ENCODE measurements around the gene GRK5.

Gene GRK5

DNA sequence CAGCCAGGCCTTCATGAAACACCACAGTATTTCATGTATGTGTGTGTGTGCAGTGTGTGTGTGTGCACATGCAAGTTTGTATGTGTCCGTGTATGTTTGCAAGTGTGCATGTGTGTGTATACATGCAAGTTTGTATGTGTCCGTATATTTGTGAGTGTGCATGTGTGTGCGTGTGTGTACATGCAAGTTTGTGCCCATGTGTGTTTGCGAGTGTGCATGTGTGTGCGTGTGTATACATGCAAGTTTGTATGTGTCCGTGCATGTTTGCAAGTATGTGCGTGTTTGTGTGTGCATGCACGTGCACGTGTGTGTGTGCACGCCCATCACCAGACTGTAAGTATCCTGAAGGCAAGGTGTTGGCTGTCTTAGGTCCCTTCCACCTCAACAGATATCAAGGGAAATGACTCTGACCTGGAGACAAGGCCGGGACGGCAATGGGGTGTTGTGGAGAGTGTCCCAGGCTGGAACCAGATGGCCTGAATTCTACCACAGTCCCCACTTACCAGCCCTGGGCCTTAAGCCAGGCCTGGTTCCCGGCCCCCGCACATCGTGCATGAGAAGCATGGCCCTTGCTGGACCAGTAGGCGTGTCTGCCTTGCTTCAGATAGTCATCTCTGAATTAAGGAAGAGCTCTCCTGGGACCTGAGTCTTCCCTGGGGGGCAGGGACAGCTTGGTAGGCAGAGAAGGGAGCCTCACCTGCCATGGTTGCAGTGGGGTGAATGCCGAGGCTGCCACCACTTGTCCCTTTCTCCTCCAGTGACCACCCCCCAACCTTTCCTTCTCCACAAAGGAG, 140.0 kb downstream of the GRK5 start:
- no peak for DNase-seq

- DNase-seq = no peak
Measured at GRCh38 chr10:119348106-119348505, 140.7 kb downstream of the GRK5 start.

DNA sequence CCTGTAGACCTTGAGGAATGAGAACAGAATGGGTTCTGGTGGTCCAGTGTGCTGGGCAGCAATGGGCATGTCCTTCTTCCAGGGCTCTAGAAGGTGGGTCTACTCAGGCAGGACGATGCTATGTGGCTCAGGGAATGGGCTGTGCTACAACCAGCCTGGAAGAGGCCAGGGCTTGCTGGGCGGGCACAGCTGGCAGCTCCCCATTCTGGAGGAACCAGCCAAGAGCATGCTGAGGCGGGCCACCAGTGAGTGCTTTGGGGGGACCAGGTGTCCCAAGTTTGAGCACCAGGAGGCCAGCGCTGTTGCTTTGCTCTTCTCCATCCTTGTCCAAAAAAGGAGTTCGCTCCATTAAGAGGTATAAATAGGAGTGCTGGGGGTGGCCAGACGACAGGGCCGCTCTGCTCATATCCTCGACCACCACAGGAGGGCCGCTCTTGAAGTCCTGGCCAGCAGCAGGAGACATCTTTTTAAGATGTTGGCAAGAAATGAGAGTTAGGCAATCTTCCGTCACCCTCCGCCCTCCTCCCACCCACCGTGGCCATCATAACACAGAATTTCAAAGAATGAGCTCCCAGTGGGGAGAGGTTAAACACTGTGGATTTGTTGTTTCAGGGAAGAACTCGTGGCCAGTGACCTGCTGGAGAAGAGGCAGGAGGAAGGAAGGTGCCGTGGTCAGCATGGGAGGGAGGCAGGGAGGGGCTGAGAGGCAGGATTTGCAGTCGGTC, 141.3 kb downstream of the GRK5 start:
- no peak for DNase-seq

- DNase-seq = no peak
Measured at GRCh38 chr10:119349341-119349740, 142.0 kb downstream of the GRK5 start.

DNA sequence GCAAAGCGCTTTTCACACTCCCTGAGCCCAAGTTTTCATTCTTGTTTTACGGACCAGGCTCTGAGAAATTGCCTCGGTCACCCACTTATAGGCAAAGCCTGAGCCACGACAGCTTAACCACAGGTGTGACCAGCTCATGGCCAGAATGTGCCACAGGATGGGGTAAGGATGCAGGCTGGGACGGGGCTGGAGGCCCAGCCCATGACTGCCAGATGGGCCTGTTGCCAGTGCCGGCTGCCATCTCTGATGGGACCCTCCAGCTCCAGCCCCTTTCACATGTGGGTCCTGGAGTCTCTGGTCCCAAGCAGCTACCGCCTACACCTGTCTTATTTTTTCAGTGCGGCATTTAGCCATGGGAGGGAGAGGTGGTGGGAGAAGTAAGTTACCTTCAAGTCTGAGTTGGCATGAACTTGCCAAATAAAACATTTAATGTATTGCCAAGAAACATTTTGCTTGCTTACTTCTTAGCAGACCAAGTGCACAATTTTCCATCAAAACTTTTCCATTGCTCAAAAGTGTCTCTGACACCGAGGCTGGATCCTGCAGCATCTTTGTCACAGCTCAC, 142.6 kb downstream of the GRK5 start:
- DNase-seq = no peak

DNA sequence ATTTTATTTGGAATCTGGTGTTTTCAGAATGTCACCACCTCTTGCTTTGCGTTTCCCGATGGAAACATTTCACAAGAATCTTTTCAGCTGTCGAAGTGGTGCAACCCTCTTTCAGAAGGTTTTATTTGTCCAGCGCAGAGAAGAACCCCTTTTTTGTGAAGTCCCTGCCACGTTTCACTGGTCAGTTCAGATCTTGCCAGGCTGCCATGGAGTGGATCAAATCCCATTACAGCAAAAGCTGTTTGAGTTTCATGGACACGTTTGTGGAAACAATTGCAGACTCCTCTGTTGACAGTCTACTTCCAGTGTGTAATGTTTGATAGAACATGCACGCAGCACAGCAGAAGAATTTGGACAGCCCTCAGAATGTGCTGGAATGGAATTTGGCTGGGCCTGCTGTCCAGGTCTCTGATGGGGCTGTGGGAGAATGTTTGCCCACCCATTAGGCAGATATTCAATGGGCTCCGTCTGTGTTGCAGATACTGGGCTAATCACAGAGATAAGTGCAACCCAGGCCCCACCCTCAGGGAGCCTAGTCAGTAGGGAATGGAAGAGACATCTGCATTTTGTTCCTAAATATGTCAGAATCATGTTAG, 143.2 kb downstream of the GRK5 start:
- no peak for DNase-seq

DNA sequence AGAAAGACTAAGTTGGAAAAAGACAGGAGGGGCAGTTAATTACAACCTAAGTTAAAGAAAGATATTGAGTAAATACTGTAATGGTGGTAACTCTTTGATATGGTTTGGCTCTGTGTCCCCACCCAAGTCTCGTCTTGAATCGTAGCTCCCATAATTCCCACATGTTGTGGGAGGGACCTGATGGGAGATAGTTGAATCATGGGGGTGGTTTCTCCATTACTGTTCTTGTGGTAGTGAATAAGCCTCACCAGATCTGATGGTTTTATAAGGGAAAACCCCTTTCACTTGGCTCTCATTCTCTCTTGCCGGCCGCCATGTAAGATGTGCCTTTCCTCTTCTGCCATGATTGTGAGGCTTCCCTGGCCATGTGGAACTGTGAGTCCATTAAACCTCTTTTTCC, 143.8 kb downstream of the GRK5 start:
- DNase-seq = no peak

GRCh38 chr10:119352042-119352441, 144.7 kb downstream of the GRK5 start:
- DNase-seq = no peak

DNA sequence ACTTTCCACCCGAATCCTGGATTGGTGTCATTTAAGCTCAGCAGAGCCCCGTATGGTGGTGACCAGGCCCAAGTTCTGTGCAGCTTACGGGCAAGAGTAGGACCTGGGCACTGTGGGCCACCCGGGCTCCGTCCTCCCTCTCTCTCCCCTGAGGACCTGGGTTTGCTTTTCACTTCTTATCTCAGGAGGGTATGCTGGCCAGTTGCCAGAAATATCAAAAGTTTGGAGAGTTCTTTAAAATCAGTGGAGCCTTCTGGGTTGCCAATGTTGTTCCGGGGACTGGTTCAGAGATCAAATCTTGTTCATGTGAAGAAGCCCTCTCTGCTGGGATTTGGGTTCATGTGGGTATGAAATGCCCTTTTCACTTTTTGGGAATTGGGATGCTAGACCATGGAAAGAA, 145.4 kb downstream of the GRK5 start:
- no peak for DNase-seq

- DNase-seq = no peak
Measured at GRCh38 chr10:119353421-119353820, 146.1 kb downstream of the GRK5 start.

DNA sequence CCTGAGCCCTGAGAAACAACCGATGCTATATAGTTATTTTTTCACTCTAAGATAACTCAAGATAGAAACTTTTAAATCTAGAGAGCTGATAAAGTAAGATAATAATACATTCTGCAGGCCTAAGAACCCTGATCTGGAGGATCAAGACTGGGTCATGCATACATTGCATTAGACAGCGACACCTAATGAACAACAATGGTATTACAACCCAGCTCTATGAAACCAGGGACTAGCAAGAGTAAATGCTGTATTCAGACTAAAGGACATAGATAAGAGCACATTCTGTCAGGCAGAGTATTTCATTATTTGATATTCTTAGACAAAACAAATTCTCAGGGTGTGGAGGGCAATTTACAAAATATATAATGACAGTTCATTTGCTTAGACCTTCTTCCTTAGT, 148.6 kb downstream of the GRK5 start:
- DNase-seq = no peak

DNA sequence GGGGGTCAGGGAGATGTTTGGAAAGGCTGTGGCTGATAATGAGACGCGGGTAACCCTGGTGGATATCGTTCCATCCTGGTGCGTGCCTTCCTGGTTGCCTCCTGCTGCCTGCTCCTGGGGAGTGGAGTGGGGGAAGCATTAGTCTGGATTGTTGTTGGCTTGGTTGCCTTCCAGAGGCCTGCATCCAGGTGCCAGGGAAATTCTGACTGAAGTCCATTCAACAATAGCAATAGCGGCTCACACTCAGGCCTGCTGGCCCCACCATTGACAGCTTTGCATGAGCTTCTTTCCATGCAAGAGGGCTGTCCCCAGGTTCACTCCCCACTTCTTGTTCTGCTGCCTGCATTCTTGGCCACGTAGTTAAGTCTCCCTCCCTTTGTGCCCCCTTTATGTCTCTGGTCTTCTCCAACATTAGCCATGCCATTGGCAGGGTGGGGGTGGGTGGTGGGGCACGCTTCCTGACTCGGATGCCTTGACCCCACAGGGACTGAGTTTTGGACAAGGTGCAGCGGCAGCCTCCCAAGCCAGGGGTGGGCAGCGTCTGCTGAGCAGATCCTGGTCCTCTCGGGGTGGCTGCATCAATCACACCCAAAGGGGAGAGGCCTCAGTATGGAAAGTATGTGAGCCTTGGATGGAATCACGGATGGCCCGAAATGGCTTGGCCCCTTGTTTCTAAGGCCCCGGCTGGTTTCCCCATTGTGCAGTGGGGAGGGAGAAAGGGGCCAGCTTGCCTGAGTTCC, 150.2 kb downstream of the GRK5 start:
- DNase-seq = no peak

- no peak for DNase-seq
Measured at GRCh38 chr10:119358152-119358512, 150.8 kb downstream of the GRK5 start.

- DNase-seq = no peak
Measured at GRCh38 chr10:119358567-119358966, 151.2 kb downstream of the GRK5 start.

DNA sequence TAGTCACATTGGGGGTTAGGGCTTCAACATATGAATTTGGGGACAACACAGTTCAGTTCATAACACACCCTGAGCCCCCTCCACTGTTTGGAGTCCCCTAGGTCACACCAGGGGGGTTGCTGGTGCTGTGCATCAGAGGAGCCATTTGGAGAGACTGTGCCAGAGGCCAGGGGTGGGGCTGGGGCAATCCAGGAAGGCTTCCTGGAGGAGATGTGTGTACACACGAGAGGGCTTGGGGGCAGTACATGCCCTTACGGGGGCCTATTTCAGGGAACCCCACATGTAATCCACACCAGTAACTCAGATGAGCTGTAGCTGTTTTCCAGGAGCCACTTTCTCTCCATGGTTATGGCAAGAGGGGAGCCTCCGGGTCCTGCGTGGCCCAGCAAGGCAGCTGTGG, 151.7 kb downstream of the GRK5 start:
- DNase-seq = no peak

GRCh38 chr10:119360181-119360921, 153.0 kb downstream of the GRK5 start:
- no peak for DNase-seq

DNA sequence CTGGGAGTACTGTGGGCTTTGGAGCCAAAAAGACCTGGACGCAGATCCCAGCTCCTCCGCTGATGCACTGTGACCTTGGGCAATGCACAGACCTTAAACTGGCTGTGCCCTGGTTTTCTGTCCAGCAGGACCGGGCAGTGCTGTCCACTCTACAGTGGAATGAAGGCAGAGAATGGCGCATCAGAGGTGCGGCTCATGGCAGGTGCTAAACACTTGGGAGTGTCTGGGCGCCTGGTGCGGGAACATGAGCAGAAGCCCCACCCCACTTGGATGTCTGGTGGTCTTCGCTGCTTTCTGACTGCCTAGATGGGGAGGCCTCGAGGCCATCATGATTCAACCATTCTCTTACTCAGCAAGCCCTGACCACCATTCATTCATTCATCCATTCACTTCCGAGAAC, 153.7 kb downstream of the GRK5 start:
- DNase-seq = no peak

DNA sequence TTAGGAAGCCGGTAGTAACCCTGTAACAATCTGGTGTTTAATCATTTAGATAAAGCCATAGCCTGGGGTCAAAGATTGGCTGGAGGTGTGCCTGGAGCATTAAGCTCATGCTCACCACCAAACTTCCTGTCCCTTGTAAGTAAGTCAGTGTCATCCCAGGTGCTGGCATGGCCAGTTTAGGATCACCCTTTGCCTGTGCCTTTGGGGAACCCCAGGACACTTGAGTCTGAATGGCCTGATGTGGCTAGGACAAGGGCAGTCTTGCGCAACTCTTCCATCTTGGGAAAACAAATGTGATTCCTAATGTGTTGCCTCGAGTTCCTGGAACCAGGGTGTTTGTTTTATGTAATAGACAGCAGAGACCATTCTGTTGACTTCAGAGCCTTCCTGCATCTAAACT, 154.8 kb downstream of the GRK5 start:
- no peak for DNase-seq

GRCh38 chr10:119364645-119365600, 157.6 kb downstream of the GRK5 start:
- no peak for DNase-seq

DNA sequence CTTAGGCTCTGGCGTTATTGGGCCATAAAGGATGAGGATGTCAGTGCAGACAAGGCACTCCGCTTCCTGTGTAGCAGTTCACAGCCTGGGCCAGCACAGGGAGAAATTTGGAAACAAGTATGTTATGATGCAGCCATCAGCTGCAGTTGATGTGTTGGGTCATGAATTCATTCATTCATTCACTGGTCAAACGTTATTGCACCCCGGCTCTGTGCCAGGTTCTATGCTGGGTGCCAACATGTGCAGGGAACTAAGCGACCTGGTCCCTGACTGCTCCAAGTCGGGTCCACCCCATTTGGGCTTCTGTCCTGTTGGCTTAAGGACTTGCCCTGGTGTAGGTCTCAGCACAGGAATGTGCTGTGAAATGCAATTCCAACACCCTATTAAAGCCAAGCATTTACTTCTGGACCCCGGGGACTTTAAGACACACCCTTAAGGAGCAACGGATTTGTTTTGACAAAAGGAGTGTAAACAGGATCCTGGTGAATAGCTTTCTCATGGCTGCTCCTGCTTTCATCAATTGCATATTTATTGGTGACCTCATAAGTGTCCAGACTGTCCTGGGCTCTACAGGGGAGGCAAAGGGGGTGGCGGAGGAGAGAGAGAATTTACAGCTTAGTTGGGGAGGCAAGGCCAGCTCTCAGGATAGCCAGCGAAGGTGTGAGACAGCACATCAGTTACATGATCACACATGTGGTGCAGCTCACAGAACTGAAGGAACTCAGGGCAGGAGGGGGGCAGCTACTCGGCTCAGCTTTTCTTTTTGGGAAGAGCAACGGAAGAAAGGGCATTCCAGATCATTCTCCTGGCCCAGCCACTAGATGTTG, 158.6 kb downstream of the GRK5 start:
- DNase-seq = no peak
